Measurements from ENCODE around the gene MIAT. TPM values are rescaled to one million over a fixed set of nuclear protein-coding genes. Genes with fewer than 3 reads are reported as not detected.

MIAT gene
- total and polyA plus RNA-seq, 2 experiments from 2014 or later = 0.51 to 1.00 TPM

DNA sequence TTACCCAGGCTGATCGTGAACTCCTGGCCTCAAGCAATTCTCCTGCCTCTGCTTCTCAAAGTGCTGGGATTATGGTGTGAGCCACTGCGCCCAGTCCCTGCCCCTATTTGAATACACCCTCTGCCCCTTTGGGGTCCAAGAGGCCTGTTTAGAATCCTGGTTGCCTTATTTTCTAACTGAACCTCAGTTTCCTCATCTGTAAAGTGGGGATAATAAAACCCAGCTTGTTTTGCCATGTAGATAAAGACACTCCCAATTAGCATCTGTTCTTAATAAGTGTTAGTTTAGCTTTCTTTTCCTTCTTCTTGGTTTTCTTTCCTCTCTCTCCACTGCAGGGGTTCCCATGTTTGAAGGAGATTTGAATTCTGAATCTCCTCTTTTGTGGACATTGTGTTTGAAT is 4.8 kb downstream of the MIAT start:
- H3K4me1 ChIP-seq (ENCODE audit: insufficient read depth) = peaks cover 11% of the 10 kb centered on the region
- peaks cover 38% of the 10 kb centered on the region for H3K27me3 ChIP-seq
- no peak overlapping the region for H2AFZ ChIP-seq
- H3K79me2 ChIP-seq = no peaks in the 10 kb centered on the region
- no peaks in the 10 kb centered on the region for H4K20me1 ChIP-seq (ENCODE audit: insufficient read depth, poor library complexity, severe bottlenecking)
- no peaks in the 10 kb centered on the region for H3K9me3 ChIP-seq (ENCODE audit: low read depth)
- no peaks in the 10 kb centered on the region for H3K36me3 ChIP-seq (replicated peaks; ENCODE audit: insufficient read depth, low read depth)
- 81% methylated on average over 2 of the region's 2 CpGs for WGBS (ENCODE audit: low lambda C conversion rate, missing lambda C conversion rate)
- no peak for DNase-seq (ENCODE audit: low spot score)
- no peak overlapping the region for H3K4me3 ChIP-seq
- no peak overlapping the region for H3K4me2 ChIP-seq
- H3K27ac ChIP-seq = no peak overlapping the region
- H3K9me2 ChIP-seq (replicated peaks; ENCODE audit: insufficient read depth) = no peaks in the 10 kb centered on the region
- TF ChIP-seq EZH2 (IDR thresholded peaks at IDR 0.05; ENCODE audit: borderline replicate concordance) (no peak), EZH2phosphoT487 (IDR thresholded peaks at IDR 0.05; ENCODE audit: low read depth, severe bottlenecking, unreplicated experiment) (no peak)
- TF ChIP-seq, protein P1, sequence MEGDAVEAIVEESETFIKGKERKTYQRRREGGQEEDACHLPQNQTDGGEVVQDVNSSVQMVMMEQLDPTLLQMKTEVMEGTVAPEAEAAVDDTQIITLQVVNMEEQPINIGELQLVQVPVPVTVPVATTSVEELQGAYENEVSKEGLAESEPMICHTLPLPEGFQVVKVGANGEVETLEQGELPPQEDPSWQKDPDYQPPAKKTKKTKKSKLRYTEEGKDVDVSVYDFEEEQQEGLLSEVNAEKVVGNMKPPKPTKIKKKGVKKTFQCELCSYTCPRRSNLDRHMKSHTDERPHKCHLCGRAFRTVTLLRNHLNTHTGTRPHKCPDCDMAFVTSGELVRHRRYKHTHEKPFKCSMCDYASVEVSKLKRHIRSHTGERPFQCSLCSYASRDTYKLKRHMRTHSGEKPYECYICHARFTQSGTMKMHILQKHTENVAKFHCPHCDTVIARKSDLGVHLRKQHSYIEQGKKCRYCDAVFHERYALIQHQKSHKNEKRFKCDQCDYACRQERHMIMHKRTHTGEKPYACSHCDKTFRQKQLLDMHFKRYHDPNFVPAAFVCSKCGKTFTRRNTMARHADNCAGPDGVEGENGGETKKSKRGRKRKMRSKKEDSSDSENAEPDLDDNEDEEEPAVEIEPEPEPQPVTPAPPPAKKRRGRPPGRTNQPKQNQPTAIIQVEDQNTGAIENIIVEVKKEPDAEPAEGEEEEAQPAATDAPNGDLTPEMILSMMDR (IDR thresholded peaks at IDR 0.05; ENCODE audit: poor library complexity) = no peak

DNA sequence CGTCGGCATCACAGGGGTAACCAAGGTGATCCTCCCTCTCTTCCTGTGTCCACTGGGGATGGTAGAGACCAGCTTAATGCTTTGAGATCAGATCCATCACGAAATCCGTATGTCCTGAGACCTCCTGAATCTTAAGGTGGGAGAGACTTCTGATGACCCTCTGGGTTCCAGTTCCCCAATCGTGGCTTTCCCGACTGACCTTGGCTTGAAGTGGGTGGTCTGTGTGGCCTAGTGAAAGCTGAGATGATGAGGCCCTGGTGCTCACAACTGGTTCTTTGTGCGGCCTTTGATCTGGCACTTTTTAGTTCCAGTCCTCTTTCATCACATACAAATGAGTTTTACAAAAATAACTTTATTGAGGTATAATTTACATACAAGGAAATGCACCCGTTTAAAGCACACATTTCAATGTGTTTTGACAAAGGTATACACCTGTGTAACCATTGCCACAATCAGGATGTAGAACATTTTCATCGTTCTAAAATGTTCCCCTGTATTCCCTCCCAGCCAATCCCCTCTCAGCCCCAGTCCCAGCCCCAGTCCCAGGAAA is 6.1 kb downstream of the MIAT start:
- Histone ChIP-seq H4K20me1 (ENCODE audit: insufficient read depth, poor library complexity, severe bottlenecking) (no peaks in the 10 kb centered on the region), H2AFZ (no peak overlapping the region), H3K9me3 (ENCODE audit: low read depth) (no peaks in the 10 kb centered on the region), H3K4me2 (no peak overlapping the region), H3K4me1 (ENCODE audit: insufficient read depth) (peaks cover 6% of the 10 kb centered on the region), H3K27ac (no peak overlapping the region), H3K4me3 (no peak overlapping the region), H3K36me3 (replicated peaks; ENCODE audit: insufficient read depth, low read depth) (no peaks in the 10 kb centered on the region), H3K27me3 (peaks cover 25% of the 10 kb centered on the region), H3K79me2 (no peaks in the 10 kb centered on the region), H3K9me2 (replicated peaks; ENCODE audit: insufficient read depth) (no peaks in the 10 kb centered on the region)
- 86% methylated on average over 9 of the region's 9 CpGs for WGBS (ENCODE audit: low lambda C conversion rate, missing lambda C conversion rate)
- no peak for DNase-seq (ENCODE audit: low spot score)
- TF ChIP-seq, protein P1 (IDR thresholded peaks at IDR 0.05; ENCODE audit: poor library complexity) = no peak
- TF ChIP-seq EZH2phosphoT487 (IDR thresholded peaks at IDR 0.05; ENCODE audit: low read depth, severe bottlenecking, unreplicated experiment) (no peak), EZH2 (IDR thresholded peaks at IDR 0.05; ENCODE audit: borderline replicate concordance) (no peak)

DNA sequence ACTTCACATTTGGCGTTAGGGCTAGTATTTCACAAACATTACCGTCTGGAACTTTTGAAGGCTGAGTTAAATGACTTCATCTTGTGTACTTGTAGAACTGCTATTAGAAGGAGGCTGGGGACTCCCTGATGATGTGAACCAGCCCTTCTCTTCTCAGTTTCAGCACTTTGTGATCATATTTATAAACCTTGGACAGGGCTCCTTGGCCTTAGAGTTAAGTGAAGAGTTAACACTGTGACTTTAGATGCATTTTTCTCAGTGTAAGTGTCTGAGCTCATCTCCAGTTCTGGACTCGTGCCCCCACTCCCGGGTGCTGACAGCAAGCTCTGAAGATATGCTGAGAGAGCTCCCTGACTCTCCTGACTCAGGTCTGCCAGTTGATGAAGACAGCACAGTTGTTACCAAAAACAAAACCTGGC is 8.4 kb downstream of the MIAT start:
- no peaks in the 10 kb centered on the region for H3K79me2 ChIP-seq
- no peaks in the 10 kb centered on the region for H3K9me3 ChIP-seq (ENCODE audit: low read depth)
- H3K27me3 ChIP-seq = peaks cover 16% of the 10 kb centered on the region
- no peak for DNase-seq (ENCODE audit: low spot score)
- no peak for TF ChIP-seq EZH2phosphoT487 (IDR thresholded peaks at IDR 0.05; ENCODE audit: low read depth, severe bottlenecking, unreplicated experiment)
- TF ChIP-seq, protein P1 (IDR thresholded peaks at IDR 0.05; ENCODE audit: poor library complexity) = no peak
- TF ChIP-seq EZH2 (IDR thresholded peaks at IDR 0.05; ENCODE audit: borderline replicate concordance) = no peak
- no peaks in the 10 kb centered on the region for H3K9me2 ChIP-seq (replicated peaks; ENCODE audit: insufficient read depth)
- H3K36me3 ChIP-seq (replicated peaks; ENCODE audit: insufficient read depth, low read depth) = no peaks in the 10 kb centered on the region
- no peak overlapping the region for H3K27ac ChIP-seq
- H3K4me3 ChIP-seq = no peak overlapping the region
- H3K4me1 ChIP-seq (ENCODE audit: insufficient read depth) = no peaks in the 10 kb centered on the region
- no peaks in the 10 kb centered on the region for H4K20me1 ChIP-seq (ENCODE audit: insufficient read depth, poor library complexity, severe bottlenecking)
- whole genome bisulfite sequencing (ENCODE audit: low lambda C conversion rate, missing lambda C conversion rate) = 53% methylated on average over 4 of the region's 4 CpGs
- H3K4me2 ChIP-seq = no peak overlapping the region
- no peak overlapping the region for H2AFZ ChIP-seq
